PFSK-1 (cell line): ENCODE measurements around the gene REXO4.

Experiments
- FOXP2 ChIP-seq: optimal IDR thresholded peaks from 2 replicates; pipeline ENCODE3; 2011; ENCODE audit warnings: borderline replicate concordance, control low read depth, inconsistent platforms; ENCODE audit not compliant: insufficient read depth; ENCODE audit errors: extremely low read length, extremely low read depth
- POLR2AphosphoS5 ChIP-seq: IDR thresholded peaks from 2 replicates; pipeline ENCODE4 v1.6.1; 2012; ENCODE audit warnings: low read depth, mild to moderate bottlenecking, control low read depth, low read length, moderate library complexity
- REST ChIP-seq, 2 experiments: IDR thresholded peaks; 2 replicates each; pipeline versions ENCODE4 v1.6.1 to v1.8.0; 2011 to 2012; ENCODE audit warnings: low read depth in 2 of 2, low read length in 2 of 2, control low read depth in 1 of 2, inconsistent platforms in 1 of 2, mild to moderate bottlenecking in 1 of 2, moderate library complexity in 1 of 2; ENCODE audit not compliant: insufficient read depth in 1 of 2
- SIN3A ChIP-seq: IDR thresholded peaks from 2 replicates; pipeline ENCODE4 v1.6.1; 2012; ENCODE audit warnings: mild to moderate bottlenecking, low read length, moderate library complexity, borderline replicate concordance; ENCODE audit not compliant: insufficient read depth
- TAF1 ChIP-seq: IDR thresholded peaks from 2 replicates; pipeline ENCODE4 v1.6.1; 2012; ENCODE audit warnings: low read length, control low read depth, borderline replicate concordance; ENCODE audit not compliant: insufficient read depth

The REXO4 gene

GRCh38 chr9:133396952-133397351, 20.9 kb downstream of the REXO4 start:
- TF ChIP-seq REST (IDR thresholded peaks at IDR 0.05; ENCODE audit: insufficient read depth in 1 of 2, low read depth in 2 of 2, low read length in 2 of 2): no peak
- TF ChIP-seq TAF1: no peak
- TF ChIP-seq SIN3A: no peak

- TF ChIP-seq FOXP2: no peak
- TF ChIP-seq SIN3A: no peak
- no peak for TF ChIP-seq REST (IDR thresholded peaks at IDR 0.05; ENCODE audit: insufficient read depth in 1 of 2, low read depth in 2 of 2, low read length in 2 of 2)
- no peak for TF ChIP-seq POLR2AphosphoS5
- TF ChIP-seq TAF1: no peak
Measured at GRCh38 chr9:133394687-133395271, 23.0 kb downstream of the REXO4 start.

GRCh38 chr9:133393399-133393798, 24.4 kb downstream of the REXO4 start:
- TF ChIP-seq FOXP2 (no peak), SIN3A (no peak), POLR2AphosphoS5 (no peak), REST (IDR thresholded peaks at IDR 0.05; ENCODE audit: insufficient read depth in 1 of 2, low read depth in 2 of 2, low read length in 2 of 2) (no peak), TAF1 (no peak)

GRCh38 chr9:133390713-133391112, 27.1 kb downstream of the REXO4 start:
- TF ChIP-seq REST (IDR thresholded peaks at IDR 0.05; ENCODE audit: insufficient read depth in 1 of 2, low read depth in 2 of 2, low read length in 2 of 2): no peak
- no peak for TF ChIP-seq FOXP2
- TF ChIP-seq SIN3A: no peak
- no peak for TF ChIP-seq TAF1
- TF ChIP-seq POLR2AphosphoS5: no peak

GRCh38 chr9:133389562-133389961, 28.2 kb downstream of the REXO4 start:
- TF ChIP-seq REST (IDR thresholded peaks at IDR 0.05; ENCODE audit: insufficient read depth in 1 of 2, low read depth in 2 of 2, low read length in 2 of 2) (no peak), SIN3A (no peak), TAF1 (no peak), FOXP2 (no peak), POLR2AphosphoS5 (no peak)
